ENCODE data around the gene ATF7. TPM values are rescaled to one million over a fixed set of nuclear protein-coding genes. Genes with fewer than 3 reads are reported as not detected.

Gene ATF7
- total RNA-seq, 4 donors from 2014 or later, result 12.5 to 28.0 (median 20.6) TPM

DNA sequence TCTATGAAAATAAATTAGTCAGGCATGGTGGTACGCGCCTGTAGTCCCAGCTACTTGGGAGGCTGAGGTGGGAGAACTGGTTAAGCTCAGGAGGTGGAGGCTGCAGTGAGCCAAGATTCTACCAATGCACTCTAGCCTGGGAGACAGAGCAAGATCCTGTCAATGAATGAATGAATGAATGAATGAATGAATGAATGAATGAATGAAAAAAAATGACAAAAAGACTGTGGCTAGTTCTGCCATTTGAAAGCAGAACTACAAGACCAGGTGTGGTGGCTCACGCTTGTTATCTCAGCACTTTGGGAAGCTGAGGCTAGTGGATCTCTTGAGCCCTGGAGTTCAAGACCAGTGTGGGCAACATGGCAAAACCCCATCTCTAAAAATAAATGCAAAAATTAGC lies 86.7 kb downstream of the ATF7 start:
- TF ChIP-seq, protein P1, sequence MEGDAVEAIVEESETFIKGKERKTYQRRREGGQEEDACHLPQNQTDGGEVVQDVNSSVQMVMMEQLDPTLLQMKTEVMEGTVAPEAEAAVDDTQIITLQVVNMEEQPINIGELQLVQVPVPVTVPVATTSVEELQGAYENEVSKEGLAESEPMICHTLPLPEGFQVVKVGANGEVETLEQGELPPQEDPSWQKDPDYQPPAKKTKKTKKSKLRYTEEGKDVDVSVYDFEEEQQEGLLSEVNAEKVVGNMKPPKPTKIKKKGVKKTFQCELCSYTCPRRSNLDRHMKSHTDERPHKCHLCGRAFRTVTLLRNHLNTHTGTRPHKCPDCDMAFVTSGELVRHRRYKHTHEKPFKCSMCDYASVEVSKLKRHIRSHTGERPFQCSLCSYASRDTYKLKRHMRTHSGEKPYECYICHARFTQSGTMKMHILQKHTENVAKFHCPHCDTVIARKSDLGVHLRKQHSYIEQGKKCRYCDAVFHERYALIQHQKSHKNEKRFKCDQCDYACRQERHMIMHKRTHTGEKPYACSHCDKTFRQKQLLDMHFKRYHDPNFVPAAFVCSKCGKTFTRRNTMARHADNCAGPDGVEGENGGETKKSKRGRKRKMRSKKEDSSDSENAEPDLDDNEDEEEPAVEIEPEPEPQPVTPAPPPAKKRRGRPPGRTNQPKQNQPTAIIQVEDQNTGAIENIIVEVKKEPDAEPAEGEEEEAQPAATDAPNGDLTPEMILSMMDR (IDR thresholded peaks at IDR 0.05), result no peak
- no peak for TF ChIP-seq POLR2A (IDR thresholded peaks at IDR 0.05)
- Histone ChIP-seq H3K4me1 (peaks cover 10 to 55% (median 29%) of the 10 kb centered on the region in 3 donors), H3K4me3 (no peak overlapping the region), H3K27me3 (no peaks in the 10 kb centered on the region), H3K36me3 (peaks cover 4 to 79% (median 35%) of the 10 kb centered on the region in 3 donors), H3K27ac (peak overlapping the region in 2 of 4 donors; percentile 63 to 71), H3K9me3 (no peaks in the 10 kb centered on the region)
- intact Hi-C loops (cut with DNase I), result no loop called here
- DNase-seq, result no peak
- WGBS, 2 donors, result 93 to 97% methylated on average over 3 of the region's 3 CpGs

DNA sequence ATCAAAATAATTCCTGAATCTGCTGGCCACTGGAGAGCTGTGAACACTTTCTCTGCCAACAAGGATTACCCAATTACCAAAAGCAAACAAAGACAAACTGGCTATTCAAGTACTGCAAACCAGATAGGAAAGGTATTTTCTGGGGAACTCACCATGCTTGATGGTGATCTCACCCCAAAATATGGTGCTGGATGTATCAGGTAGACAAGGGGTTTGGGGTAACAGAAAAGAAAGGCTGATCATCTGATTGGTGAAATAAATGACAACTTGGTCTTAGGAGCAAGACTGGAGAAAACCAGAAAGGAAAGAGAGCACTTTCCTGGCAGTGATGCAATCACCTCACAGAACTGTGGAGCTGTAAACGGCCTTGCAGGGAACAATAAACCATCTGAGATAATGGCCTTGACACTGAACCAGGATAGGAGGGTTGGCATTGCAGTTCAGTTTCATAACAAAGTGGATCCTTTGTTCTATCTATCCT lies 87.9 kb downstream of the ATF7 start:
- TF ChIP-seq, protein P1 (IDR thresholded peaks at IDR 0.05), result no peak
- WGBS, 2 donors, result 19 to 22% methylated on average over 1 of the region's 1 CpG
- DNase-seq, result no peak
- no peaks in the 10 kb centered on the region for H3K27me3 ChIP-seq
- peak overlapping the region; percentile 54 to 71 (median 61) for H3K27ac ChIP-seq
- H3K9me3 ChIP-seq, result no peaks in the 10 kb centered on the region
- peaks cover 10 to 42% (median 18%) of the 10 kb centered on the region in 3 donors for H3K4me1 ChIP-seq
- intact Hi-C loops (cut with DNase I), result no loop called here
- no peak overlapping the region for H3K4me3 ChIP-seq
- H3K36me3 ChIP-seq, result peaks cover 16 to 89% (median 47%) of the 10 kb centered on the region in 3 donors

DNA sequence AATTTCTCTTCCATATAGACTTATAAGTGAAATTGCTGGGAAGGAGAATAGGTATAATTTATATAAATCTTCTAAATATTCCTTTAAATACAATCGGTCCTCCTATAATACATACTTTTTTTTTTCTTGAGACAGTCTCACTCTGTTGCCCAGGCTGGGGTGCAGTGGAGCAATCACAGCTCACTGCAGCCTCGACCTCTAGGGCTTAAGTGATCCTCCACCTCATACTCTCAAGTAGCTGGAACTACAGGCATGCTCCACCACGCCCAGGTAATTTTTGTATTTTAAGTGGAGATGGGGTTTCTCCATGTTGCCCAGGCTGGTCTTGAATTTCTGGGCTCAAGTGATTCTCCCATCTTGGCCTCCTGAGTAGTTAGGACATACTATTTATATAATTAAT lies 89.2 kb downstream of the ATF7 start:
- Histone ChIP-seq H3K36me3 (peaks cover 27 to 89% (median 54%) of the 10 kb centered on the region in 3 donors), H3K27ac (peak overlapping the region in 1 of 4 donors; percentile 71), H3K27me3 (no peaks in the 10 kb centered on the region), H3K4me1 (peaks cover 10 to 34% (median 16%) of the 10 kb centered on the region in 3 donors), H3K4me3 (no peak overlapping the region), H3K9me3 (no peaks in the 10 kb centered on the region)
- intact Hi-C loops (cut with DNase I), result no loop called here
- 81 to 89% methylated on average over 3 of the region's 3 CpGs for WGBS, 2 donors
- TF ChIP-seq POLR2A (IDR thresholded peaks at IDR 0.05), result no peak
- TF ChIP-seq, protein P1 (IDR thresholded peaks at IDR 0.05), result no peak
- no peak for DNase-seq

DNA sequence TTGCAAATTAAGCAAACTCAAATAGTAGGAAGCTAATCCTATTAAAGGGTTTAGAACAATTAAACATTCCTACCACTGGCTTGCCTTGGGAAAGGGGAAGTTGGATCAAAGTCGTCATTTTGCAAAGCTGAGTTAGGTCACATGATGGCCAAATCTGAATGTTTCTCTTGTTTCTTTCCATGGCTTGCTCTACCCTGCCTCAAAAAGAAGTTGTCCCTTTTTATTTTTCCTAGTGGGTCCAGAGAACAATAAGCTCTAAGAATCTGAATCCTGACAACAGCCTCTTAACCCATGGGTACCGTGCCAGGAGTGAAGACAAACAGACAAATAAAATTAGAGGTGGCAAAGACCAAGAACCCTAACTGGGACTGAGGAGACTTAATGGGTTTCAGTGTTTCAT lies 92.7 kb downstream of the ATF7 start:
- H3K27me3 ChIP-seq, result no peaks in the 10 kb centered on the region
- H3K36me3 ChIP-seq, result peaks cover 31 to 92% (median 59%) of the 10 kb centered on the region in 3 donors
- intact Hi-C loops (cut with DNase I), result no loop called here
- H3K27ac ChIP-seq, result no peak overlapping the region
- H3K9me3 ChIP-seq, result no peaks in the 10 kb centered on the region
- 71 to 72% methylated on average over 2 of the region's 2 CpGs for WGBS, 2 donors
- TF ChIP-seq POLR2A (IDR thresholded peaks at IDR 0.05), result no peak
- TF ChIP-seq, protein P1 (IDR thresholded peaks at IDR 0.05), result no peak
- DNase-seq, result no peak
- peaks cover 9 to 19% (median 9%) of the 10 kb centered on the region in 3 donors for H3K4me1 ChIP-seq
- no peak overlapping the region for H3K4me3 ChIP-seq

DNA sequence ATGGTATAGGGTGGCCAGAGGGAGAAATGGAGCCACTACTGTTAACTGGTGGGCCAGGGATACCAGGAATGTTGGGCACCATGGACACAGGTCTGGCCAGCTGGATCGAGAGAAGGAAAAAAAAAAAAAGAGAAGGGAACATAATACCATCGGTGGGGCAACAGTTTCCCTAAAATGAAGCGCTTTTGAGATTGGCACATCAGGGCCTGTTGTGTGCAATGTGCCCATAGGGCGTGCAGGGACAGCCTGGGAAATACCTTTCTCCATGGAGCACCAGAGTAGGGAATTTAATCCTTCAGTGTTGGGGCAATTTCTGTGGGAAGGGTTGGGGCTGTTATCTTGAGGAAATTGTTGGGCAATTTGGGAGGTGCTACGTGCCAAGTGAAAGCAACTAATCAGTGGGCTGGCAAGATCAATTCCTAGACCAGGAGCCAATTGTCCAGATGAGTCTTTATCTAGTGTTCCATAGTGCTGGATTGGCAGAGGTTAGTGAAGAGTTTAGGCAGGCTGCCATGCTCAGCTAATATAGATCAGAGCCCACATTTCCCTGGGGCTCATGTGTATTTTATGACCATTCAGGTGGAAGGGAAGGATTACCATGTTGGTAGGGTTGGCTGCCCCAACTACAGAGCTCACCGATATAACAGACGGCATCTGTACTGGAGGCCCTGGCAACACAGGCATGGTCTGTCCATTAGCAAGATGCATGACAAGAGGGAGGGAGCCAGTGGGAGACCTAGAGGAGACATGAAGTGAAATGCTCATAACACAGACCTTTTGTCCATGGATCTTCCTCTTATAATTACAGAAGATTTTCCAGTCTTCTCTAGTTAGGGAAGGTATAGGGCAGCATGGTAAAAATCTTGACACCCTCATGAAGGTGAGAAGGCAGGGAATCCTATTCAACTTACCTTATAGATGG lies 93.4 kb downstream of the ATF7 start:
- TF ChIP-seq, protein P1 (IDR thresholded peaks at IDR 0.05), result no peak
- TF ChIP-seq POLR2A (IDR thresholded peaks at IDR 0.05), result no peak
- WGBS, 2 donors, result 85 to 94% methylated on average over 6 to 7 of the region's 7 CpGs

More for the DNA sequence above, 93.4 kb downstream of the ATF7 start:
- intact Hi-C loops (cut with DNase I), result no loop called here
- peaks cover 31 to 99% (median 62%) of the 10 kb centered on the region in 3 donors for H3K36me3 ChIP-seq
- no peak for DNase-seq
- peaks cover 4 to 12% (median 4%) of the 10 kb centered on the region in 3 donors for H3K4me1 ChIP-seq
- no peak overlapping the region for H3K4me3 ChIP-seq
- no peak overlapping the region for H3K27ac ChIP-seq
- H3K9me3 ChIP-seq, result no peaks in the 10 kb centered on the region
- H3K27me3 ChIP-seq, result no peaks in the 10 kb centered on the region

Measured in esophagus squamous epithelium (tissue), 5 donors.